ENCODE measurements around the gene FBLN7.
"Not testable (repeated sequence)": the region's sequence is repeated elsewhere in the genome, so short reads cannot be mapped to it uniquely, and the experiment has no call there.

Gene FBLN7

GRCh38 chr2:112133344-112133743, 4.8 kb upstream of the FBLN7 start:
- no peak for TF ChIP-seq CTCF (IDR thresholded peaks at IDR 0.05; ENCODE audit: insufficient read depth, missing control alignments)
- no peak for DNase-seq (ENCODE audit: insufficient read length, low spot score)
- no peak for FAIRE-seq

GRCh38 chr2:112134120-112134519, 4.1 kb upstream of the FBLN7 start:
- no peak for TF ChIP-seq CTCF (IDR thresholded peaks at IDR 0.05; ENCODE audit: insufficient read depth, missing control alignments)
- FAIRE-seq (no peak), DNase-seq (ENCODE audit: insufficient read length, low spot score) (no peak)

GRCh38 chr2:112136096-112136495, 2.1 kb upstream of the FBLN7 start:
- DNase-seq (ENCODE audit: insufficient read length, low spot score) (no peak), FAIRE-seq (no peak)
- TF ChIP-seq CTCF (IDR thresholded peaks at IDR 0.05; ENCODE audit: insufficient read depth, missing control alignments): no peak

GRCh38 chr2:112137516-112138158, 548 bp upstream of the FBLN7 start:
- FAIRE-seq: no peak
- TF ChIP-seq CTCF (IDR thresholded peaks at IDR 0.05; ENCODE audit: insufficient read depth, missing control alignments): no peak
- DNase-seq (ENCODE audit: insufficient read length, low spot score): no peak

GRCh38 chr2:112139033-112139614, 939 bp downstream of the FBLN7 start:
- FAIRE-seq; DNase-seq (ENCODE audit: insufficient read length, low spot score): not testable (repeated sequence)

GRCh38 chr2:112139661-112140204, 1.5 kb downstream of the FBLN7 start:
- not testable (repeated sequence) for FAIRE-seq; DNase-seq (ENCODE audit: insufficient read length, low spot score)

GRCh38 chr2:112140205-112140802, 2.1 kb downstream of the FBLN7 start:
- FAIRE-seq (no peak), DNase-seq (ENCODE audit: insufficient read length, low spot score) (no peak)
- TF ChIP-seq CTCF (IDR thresholded peaks at IDR 0.05; ENCODE audit: insufficient read depth, missing control alignments): no peak
